Activated T-cell treated with anti-CD3 and anti-CD28 coated beads for 4 hours (primary cell): ENCODE data around the gene NR1D1.

Experiments
- DNase-seq: peaks from one replicate; pipeline ENCODE4 v3.0.0-alpha.2; 2020

NR1D1 gene

DNA sequence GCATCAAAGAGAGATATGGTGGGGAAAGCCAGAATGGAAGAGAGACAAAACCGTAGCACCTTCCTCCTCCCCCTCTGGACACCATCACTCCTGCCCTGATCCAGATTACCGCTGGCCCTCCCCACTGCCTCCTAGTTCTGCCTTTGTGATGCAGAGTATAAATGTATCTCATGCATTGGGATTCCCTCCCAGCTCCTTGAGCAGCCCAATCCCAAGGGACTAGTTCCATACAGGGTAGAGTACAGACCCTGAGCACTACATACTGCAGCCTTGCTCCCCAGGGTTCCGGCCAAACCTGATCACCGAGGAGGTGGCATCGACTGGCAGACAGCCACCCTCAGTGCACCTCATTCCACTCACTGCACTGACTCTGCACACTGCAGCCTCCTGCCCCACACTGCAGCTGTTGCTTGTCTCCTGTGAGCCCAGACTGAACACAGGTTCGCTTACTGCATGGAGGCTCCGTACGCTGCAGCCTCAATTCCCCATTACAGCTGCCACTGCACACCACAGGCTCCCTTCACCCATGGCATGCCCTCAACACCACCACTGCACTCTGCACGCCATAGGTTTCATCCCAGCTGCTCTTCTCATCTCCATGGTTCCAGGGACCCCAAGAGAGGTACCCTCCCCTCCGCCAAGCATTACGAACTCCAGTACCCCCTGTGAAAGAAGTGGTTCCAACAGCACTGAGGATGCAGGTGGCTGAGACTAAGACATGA lies 39.3 kb downstream of the NR1D1 start:
- DNase-seq, result no peak

DNA sequence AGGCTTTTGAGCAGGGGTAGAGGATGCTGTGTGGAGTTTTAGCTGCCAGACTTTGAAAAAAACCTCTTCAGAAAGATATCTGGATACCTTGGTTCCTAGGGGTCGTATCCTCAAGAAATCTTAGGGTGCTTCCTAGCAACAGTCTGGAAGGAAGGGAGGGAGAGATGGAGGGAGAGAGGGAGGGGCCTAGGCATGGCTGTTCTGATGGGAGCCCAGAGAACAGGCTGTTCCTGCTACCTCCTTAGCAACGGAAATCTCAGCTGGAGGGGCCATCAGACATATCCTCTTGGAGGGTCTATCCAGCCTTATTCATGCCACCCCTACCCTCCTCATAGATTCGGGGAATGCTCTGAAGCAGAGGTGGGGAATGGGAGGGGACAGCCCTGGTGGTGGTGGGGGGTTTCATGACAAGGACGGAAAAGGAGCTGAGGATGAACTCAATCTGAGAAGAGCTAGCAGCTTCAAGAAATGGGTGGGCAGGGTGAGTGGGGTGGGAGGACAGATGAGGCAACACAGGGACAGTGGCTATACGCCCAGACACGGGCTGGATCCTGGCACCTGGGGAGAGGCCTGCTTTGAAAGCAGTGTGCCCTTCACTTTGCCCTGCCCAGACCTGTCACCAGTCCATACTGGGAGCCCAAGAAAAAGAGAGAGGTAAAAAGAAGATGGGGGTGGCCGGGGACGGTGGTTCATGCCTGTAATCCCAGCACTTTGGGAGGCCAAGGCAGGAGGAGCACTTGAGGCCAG lies 40.5 kb downstream of the NR1D1 start:
- no peak for DNase-seq

DNA sequence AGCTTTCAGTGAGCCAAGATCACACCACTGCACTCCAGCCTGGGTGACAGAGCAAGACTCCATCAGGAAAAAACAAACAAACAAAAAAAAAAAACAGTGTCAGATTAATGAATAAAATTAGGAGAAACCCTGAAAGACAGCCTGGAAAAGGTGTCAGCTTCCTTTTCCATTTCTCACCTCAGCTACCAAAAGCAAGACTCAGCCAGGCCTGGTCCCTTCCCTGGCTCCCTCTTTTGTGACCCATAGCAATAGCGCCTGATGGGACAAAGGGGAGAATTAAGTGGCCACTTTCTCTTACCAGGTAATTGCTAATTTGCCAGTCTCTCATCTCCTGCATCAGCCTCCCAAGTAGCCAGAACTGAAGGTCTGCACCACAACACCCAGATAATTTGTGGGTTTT lies 41.5 kb downstream of the NR1D1 start:
- DNase-seq, result no peak

DNA sequence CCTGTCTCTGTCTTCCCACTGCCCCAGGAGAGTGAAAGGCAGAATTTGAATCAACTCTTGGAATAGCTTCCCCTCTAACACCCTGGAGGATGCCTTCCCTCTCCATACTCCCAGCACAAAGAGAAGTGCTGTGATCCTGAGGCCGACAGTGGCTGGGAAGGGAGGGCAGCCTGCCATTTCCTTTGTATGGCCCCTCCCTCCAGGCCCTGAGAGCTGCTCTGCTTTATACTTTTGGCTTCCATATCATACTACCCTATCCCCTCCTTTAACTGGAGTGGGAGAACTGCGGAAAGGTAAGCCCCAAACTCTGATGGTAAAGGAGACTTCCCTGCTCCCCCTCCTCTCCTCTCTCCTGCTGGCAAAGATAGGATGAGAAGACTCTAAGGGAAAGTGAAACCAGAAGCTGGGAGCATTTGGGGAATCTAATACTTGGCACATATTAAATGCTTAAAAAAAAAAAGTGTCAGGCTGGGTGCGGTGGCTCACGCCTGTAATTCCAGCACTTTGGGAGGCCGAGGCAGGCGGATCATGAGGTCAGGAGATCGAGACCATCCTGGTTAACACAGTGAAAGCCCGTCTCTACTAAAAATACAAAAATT lies 42.1 kb downstream of the NR1D1 start:
- no peak for DNase-seq

DNA sequence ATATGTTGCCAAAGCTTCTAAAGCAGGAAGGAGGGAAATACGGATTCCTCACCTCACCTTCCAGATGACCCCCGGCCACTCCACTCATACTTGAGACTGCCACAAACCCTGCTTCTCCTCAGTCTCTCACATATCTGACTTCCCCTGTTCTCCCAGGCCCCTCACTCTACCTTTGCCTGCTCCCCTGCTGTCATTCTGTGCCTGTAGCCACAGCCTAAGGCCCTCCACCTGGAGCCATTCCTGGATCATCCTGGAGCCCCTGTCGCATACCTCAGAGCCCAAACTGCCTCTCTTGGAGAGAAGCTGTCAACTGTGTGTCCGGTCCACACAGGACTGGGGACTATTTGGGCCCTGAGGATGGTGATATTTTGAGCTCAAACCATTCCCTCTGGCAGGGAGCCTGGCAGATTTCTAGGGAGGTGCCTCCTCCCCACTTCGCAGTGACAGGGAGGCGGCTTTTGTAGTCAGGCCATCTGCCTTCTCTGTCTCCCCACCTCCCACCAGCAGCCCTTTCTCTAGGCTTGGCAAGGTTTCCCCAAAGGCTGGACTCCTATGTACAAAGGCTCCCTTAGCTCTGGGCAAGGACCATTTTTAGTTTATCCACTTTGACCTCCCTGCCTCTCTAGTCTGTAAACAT lies 43.9 kb downstream of the NR1D1 start:
- DNase-seq, result no peak
